HEK293T (cell line): Measurements from ENCODE around the gene ZNF26.

Experiments
- ARNT ChIP-seq: fragments of 450-650 bp; IDR thresholded peaks from 2 replicates; pipeline ENCODE4 v1.6.1; 2017; ENCODE audit warnings: mild to moderate bottlenecking
- FOXK2 ChIP-seq: fragments of 450-650 bp; IDR thresholded peaks from 2 replicates; pipeline ENCODE4 v1.6.1; 2016; ENCODE audit warnings: mild to moderate bottlenecking
- SP1 ChIP-seq: fragments of 450-650 bp; IDR thresholded peaks from 2 replicates; pipeline ENCODE4 v1.6.1; 2017
- TARDBP ChIP-seq: fragments of 450-650 bp; IDR thresholded peaks from 2 replicates; pipeline ENCODE4 v1.6.1; 2016

DNA sequence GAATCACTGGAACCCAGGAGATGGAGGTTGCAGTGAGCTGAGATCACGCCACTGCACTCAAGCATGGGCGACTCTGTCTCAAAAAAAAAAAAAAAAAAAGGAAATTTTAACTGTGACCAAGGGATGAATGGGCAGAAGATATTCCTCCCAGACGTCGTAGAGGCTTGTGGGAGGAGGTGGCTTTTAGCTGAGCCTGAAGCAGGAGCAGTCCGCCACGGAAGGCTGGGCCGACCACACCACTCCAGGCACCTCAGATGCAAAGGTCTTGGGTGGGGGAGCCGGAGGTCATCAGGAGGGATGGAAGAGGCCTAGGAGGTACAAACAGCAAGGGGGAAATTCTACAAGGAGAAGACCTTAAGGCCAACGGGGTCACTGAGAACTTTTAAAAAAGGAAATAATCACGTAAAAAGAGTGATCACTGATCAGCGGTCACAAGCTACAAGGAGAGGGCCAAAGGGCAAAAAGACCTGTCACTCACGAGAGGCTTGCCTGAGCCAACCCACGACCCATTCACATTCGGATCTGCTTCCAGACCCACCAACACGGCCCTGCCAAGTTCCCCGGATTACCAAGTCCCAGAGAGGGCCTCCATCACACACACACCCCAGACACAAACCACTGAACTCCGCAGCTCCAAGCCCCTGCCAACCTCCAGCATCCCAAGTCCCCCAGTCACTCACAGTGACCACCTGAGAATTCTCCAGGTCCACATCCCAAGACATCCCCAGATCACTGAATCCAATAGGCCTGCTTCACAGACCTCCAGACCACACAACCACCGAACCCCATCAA is 33.6 kb upstream of the ZNF26 start:
- TF ChIP-seq ARNT (no peak), TARDBP (no peak), SP1 (no peak), FOXK2 (no peak)
